Stimulated activated CD8-positive, alpha-beta memory T cell treated with anti-CD3 and anti-CD28 coated beads, Interleukin-7, amount 100 ng/mL, for 24 hours (primary cell): Measurements from ENCODE around the gene CORT.
"Not testable (repeated sequence)": the region's sequence is repeated elsewhere in the genome, so short reads cannot be mapped to it uniquely, and the experiment has no call there.

Experiments
- DNase-seq: peaks from one replicate; pipeline ENCODE4 v3.0.0-alpha.2; 2020; ENCODE audit warnings: low read depth

Gene CORT, protein sequence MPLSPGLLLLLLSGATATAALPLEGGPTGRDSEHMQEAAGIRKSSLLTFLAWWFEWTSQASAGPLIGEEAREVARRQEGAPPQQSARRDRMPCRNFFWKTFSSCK

DNA sequence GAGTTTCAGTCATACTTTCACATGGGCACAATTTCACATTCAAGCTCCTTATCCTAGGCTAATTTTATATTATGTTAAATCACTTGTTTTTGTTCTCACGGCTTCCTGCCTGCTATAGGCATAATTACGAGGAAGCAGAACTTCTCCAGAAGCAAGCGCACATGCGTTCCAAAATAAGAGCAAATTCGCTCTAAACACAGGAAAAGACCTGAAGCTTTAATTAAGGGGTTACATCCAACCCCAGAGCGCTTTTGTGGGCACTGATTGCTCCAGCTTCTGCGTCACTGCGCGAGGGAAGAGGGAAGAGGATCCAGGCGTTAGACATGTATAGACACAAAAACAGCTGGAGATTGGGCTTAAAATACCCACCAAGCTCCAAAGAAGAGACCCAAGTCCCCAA lies at the start of gene CORT:
Gene CORT, plus strand, starts transcription at position 281 of the 400 bp plus-strand sequence. CDS start 193 bp downstream, outside the sequence.
- DNase-seq = no peak

DNA sequence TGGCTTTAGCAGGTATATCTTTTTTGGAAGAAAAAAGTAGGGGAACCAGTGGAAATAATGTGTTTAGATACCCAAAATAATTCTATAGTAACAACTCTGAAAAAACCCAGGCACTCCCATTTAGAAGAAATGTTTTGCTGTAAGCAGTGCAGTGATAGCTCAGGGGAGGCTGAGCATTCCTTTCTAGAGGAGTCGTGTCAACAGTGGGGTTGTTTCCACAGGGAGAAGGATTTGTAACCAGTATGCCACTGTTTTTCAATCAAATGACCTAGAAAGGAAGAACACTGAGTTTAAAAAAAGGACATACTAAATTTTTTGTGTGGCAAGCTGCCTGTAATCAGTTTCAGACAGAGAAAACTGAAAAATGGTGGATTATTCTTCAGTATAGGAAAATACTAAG lies 48.5 kb upstream of the CORT start:
- DNase-seq = no peak

DNA sequence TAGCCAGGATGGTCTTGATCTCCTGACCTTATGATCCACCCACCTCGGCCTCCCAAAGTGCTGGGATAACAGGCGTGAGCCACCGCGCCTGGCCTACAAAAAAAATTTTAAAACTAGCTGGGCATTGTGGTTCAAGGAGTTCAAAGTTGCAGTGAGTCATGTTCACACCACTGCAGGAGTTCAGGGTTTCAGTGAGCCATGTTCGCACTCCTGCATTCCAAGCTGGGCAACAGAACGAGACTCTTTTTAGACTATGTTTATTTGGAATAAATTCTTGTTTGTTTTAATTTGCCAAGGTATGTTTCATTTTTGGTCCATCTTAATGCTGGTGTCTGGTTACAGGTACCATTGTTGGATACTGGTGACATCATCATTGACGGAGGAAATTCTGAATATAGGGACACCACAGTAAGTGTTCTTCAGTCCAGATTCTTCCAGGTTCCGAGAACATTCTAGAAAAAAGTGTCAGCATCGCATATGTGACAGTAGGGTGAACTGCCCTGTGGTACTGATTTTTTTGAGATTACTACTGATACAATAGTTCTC lies 47.0 kb upstream of the CORT start:
- no peak for DNase-seq

DNA sequence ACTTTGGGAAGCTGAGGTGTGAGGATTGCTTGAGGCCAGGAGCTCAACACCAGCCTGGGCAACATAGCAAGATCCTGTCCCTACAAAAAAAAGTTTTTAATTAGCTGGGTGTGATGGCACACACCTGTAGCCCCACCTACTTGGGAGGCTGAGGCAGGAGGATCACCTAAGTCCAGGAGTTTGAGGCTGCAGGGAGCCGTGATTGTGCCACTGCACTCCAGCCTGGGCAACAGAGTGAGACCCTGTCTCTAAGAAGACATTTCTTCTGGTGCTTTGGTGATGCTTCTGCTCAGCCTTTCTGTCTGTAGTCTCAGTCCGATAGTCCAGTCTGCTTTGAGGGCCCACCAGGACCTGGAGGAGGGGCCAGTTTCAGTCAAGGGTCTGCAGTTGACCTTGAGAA lies 42.6 kb upstream of the CORT start:
- DNase-seq = no peak

DNA sequence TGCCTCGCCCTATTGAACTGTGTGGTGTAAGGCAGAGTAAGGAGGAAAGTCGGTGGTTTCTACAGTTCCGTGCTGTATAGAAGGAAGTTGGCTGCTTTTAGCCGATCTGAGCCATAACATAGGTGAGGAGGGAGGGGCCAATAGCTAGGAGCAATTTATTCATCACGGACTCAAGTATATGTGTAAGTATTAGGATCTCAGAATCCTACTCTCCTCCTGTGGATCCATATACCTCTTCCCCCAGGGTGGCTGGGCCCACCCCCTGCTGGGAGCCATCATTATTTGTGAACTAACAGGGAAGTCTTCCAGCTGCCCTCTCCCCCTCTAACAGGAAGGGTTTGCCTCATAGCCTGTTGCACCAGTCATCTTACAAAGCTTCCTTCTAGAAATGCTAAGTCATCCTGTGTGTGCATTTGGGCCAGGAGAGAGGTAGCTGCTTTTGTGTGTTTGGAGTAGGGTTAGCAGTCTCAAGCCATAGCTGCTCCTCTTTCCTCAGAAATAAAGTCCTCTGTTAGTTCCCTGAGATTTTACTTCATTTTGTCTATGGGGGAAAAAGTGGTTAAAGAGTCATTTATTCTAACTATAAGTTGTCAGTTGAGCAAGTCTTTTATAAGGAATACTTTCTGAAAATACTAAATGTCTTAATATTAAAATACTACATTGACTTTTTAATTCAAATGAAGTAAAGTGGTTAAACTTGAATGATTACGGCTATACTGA lies 34.5 kb upstream of the CORT start:
- no peak for DNase-seq

DNA sequence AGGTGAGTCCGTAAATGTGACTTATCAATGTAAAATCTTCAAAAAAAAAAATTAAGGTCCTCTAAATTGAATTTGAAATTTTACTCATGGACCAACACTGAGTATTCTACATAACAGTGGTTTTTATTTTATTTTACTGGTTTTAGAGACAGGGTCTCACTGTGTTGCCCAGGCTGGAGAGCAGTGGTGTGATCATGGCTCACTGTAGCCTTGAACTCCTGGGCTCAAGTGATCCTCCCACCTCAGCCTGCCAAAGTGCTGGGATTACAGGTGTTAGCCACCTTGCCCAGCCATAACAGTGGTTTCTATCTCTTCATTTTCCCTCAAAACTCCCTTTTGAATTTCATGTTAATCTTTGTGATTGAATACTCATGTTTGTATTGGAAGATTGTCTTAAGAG lies 33.9 kb upstream of the CORT start:
- not testable (repeated sequence) for DNase-seq

DNA sequence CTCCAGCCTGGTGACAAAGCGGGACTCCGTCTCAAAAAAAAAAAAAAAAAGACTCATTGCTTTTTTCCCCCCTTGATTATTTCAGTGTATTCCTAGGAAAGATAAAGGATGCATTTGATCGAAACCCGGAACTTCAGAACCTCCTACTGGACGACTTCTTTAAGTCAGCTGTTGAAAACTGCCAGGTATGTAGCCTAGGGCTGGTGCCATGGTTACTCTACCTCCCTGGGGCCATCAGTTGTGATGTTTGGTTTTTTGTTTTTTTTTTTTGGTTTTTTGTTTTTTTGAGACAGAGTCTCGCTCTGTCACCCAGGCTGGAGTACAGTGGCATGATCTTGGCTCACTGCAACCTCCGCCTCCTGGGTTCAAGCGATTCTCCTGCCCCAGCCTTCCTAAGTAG lies 31.1 kb upstream of the CORT start:
- not testable (repeated sequence) for DNase-seq

DNA sequence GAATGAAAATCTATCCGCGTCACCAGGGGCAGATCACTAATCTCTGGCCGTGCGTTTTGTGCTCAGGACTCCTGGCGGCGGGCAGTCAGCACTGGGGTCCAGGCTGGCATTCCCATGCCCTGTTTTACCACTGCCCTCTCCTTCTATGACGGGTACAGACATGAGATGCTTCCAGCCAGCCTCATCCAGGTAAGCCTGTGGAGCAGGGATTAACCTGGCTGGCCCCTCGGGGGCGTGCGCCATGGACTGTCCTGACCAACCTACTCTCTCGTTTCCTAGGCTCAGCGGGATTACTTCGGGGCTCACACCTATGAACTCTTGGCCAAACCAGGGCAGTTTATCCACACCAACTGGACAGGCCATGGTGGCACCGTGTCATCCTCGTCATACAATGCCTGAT lies 30.5 kb upstream of the CORT start:
- DNase-seq = no peak

DNA sequence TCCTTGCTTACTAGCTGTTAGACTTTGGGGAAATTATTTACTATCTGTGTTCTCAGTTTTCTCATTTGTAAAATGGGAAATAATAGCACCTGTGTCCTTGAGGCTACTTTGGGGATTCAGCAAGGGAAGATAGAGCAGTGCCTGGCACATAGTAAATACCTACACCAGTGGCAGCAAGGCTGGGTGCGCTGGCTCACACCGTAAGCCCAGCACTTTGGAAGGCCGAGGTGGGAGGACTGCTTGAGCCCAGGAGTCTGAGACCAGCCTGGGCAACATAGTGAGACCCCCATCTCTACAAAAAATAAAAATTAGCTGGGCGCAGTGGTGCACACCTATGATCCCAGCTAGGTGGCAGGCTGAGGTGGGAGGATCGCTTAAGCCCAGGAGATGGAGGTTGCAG lies 28.2 kb upstream of the CORT start:
- DNase-seq = no peak

DNA sequence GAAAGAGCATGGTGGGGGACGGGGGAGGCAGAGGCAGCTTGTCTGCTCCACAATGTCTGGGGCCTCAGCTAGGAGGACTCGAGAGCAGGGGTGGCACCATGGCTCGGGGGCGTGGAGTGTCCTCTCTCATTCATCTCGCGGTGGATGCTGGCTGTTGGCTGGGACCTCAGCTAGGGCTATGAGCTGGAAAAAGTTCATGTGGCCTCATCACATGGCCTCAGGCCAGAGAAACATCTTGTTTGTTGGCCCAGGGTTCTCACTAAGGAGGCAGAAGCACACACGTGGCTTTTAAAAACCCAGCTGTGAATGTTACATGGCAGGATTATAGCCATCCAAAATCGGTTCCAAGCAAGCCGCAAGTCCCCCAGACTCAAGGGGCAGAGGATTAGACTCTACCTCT lies 25.8 kb upstream of the CORT start:
- no peak for DNase-seq

DNA sequence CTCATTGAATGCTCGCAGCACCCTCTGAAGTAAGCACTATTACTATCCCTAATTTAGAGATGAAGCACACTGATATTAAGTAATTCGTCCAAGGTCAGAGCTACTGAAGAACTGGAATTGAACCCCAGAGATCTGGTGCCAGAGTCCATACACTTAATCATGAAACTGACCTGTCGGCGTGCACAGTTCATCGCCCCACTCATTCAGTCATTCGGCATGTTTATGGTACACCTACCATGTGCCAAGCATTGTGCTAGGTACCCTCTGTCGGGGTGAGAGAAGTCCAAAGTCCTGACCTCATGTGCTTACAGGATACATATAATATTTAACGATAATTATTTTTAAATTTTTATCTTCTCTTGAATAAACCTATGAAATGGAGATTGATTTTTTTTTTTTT lies 25.2 kb upstream of the CORT start:
- no peak for DNase-seq

DNA sequence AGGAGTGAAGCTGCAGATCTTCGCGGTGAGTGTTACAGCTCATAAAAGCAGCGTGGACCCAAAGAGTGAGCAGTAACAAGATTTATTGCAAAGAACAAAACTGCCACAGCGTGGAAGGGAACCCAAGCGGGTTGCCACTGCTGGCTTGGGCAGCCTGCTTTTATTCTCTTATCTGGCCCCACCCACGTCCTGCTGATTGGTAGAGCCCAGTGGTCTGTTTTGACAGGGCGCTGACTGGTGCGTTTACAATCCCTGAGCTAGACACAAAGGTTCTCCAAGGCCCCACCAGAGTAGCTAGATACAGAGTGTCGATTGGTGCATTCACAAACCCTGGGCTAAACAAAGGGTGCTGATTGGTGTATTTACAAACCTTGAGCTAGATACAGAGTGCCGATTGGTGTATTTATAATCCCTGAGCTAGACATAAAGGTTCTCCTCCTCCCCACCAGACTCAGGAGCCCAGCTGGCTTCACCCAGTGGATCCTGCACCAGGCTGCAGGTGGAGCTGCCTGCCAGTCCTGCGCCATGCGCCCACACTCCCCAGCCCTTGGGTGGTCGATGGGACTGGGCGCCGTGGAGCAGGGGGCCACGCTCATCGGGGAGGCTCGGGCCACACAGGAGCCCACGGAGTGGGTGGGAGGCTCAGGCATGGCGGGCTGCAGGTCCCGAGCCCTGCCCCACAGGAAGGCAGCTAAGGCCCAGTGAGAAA lies 23.9 kb upstream of the CORT start:
- not testable (repeated sequence) for DNase-seq

DNA sequence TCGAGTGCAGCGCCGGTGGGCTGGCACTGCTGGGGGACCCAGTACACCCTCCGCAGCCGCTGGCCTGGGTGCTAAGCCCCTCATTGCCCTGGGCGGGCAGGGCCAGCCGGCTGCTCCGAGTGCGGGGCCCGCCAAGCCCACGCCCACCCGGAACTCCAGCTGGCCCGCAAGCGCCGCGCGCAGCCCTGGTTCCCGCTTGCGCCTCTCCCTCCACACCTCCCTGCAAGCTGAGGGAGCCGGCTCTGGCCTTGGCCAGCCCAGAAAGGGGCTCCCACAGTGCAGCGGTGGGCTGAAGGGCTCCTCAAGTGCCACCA lies 23.3 kb upstream of the CORT start:
- DNase-seq = not testable (repeated sequence)

DNA sequence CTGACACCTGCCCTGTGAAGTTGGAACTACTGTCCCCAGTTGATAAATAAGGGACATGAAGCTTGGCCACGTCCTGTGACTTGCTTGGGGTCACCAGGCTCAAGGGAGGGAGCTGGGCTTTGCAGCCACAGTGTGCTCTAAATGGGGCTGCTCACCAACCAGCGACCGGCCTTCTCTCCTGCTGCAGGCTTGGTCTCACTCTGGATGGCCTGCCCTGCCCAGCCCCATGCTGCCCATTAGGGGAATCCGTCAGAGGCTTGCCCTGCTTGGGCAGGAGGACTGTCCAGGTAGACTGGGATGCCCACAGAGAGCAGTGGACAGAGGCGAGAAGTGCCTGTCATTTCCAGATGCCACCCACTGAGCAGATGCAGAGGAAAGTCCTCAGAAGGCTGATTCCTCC lies 20.8 kb upstream of the CORT start:
- DNase-seq = no peak

DNA sequence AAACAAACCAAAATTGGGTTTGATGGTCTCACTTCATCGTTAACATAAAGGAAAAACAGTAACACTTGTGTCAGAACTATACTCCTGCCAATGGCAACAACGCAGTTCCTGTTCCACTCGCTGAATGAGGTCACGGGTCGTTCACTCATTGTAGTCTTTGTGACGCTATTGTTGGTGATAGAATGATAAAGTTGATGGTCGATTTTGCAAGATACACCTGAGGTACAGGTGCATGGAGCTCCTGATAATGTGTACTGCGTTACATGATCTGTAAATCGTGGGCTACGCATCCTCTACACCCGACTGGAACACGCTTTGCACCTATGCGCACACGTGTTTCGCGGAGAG lies 20.0 kb upstream of the CORT start:
- DNase-seq = no peak

DNA sequence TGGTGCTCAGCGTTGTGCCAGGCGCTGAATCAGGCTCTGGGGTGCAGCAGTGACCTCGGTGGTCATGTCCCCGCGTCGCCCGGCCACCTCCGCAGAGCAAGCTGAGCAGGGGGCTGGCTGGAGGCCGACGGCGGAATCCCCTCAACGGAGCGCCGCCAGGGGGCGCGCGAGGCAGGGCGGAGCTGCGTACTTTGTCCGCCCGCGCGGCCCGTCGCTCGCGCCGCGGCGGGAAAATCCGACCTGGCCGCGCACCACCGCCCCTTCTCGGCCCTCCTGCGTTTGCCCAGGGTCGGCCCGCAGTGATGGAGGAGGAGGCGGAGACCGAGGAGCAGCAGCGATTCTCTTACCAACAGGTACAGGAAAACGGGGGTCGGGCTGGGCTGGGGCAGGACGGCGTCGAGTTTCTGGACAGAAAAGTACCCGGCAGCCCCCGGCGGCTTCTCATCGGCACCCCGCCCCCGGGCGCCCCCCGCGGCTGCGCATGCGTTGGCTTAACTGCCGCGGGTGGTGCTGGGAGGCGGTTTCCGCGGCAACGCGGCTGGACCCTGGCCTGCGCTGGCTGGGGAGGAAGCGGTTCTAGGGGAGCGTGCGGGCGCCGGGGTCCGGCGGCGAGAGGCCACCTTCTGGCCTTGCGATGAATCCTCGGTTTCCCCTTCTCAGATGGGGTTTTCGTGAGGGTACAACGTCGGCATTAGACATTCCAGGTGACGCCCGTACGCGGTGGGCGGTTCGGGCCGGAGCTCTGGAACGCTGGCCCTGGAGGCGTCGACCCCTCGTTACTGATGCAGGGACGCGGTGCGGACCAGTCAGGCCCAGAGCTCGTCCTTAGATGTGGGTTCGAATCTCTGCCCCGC lies 19.4 kb upstream of the CORT start, which contains the start of gene CENPS:
Gene CENPS, plus strand, starts transcription at position 218 of the 854 bp plus-strand sequence. Its CDS starts 85 bp downstream, at position 303.
- DNase-seq = peak; percentile 86

DNA sequence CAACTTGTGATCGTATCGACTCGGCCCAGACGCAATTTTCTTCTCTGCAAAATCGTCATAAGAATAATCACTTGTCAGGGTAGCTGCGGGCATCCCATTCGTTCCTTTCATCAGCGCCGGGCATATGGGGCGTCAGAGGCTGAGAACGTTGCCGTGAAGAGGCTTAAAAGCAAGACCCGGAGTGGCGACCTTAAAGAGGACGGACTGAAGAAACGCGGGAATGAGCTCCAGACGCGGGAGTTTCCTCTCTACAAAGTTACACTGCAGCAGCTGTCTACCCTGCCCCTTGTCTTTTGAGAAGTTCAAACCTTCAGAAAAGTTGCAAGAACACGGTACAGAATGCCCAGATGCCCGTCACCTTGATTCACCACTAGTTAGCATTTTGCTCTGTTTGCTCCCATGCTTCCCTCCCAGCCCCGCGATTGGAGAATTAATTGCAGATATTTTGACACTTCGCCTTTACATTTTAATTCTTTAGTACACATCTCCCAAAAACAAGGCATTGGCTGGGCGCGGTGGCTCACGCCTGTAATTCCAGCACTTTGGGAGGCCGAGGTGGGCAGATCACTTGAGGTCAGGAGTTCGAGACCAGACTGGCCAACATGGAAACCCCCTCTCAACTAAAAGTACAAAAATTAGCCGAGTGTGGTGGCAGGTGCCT lies 18.6 kb upstream of the CORT start:
- DNase-seq = no peak

DNA sequence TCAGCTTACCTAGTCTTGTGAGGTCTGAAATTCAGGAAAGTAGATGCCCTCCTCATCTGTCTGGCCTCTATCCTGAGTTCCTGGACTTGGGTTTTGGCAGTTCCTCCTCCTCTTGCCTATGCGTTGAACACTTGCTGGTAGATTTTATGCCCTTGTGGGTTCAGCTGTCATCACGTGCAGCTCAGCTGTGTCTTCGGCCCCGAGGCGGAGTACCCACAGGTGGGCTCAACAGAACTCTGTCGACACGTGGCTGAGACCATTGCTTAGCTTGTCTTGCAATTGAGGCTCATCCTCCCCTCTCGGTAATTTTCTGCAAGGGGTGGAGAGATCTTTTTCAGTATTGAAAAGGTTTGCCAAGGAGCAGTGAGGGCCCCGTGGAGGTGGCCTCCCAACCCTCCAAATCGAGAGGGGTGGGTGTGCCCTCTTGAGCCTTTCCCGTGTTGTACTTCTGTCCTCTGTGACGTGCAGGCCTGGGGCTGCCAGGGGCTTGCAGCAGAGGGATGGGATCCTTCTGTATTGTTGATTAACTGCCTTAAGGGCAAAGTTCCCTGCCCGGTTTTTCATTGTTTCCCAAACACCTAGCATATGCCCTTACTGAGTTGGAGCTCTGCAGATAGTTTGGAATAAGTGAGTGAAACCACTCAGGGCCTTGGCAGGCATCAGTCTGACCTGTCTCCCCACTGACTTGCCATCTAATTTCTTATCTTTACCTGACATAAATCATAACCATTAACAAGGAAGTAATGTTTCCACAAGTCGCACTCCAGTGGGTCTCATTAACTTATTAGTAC lies 16.7 kb upstream of the CORT start:
- DNase-seq = no peak

DNA sequence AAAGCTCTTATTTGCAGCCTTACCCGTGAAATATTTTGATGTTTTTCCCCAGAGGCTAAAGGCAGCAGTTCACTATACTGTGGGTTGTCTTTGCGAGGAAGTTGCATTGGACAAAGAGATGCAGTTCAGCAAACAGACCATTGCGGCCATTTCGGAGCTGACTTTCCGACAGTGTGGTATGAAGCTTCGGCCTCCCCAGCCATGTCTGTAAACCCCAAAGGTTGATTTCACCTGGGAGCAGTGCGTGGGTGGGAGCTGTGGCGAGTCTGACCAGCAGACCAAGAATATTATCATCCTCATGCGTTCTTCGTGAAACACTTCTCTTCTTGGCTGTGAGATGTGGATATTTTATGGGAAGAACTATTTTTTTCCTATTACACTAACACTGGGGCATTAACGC lies 16.0 kb upstream of the CORT start:
- no peak for DNase-seq

DNA sequence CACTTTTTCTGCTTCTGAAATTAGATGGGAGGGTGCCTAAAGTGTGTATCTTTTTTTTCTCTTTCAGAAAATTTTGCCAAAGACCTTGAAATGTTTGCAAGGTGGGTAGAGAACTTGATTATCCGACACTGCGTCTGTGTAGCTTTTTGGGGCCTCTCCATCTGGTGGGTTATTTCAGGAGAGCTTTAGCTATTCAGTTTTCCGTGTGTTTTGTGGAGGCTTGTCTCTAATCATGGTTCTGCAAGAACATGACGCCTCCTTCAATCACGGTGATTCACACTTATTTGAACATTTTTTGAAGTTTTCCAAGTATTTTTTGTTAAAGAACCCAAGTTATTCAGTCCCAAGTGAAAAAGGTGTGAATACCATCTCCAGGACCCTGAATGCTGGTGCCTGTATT lies 15.2 kb upstream of the CORT start:
- no peak for DNase-seq

DNA sequence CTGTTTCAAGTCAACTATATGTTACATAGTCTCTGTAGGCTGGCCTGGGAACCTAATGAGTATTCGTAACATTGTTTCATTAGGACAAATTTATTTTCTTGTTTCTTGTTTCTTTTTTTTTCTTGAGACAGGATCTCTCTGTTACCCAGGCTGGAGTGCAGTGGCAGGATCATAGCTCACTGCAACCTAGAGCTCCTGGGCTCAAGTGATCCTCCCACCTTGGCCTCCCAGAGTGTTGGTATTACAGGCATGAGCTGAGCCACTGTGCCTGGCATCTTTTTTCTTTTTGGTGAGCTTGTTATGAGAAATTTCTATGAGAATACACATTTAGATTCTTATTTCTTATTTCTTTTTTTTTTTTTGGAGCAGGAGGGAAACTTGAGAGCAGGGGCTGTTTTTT lies 12.8 kb upstream of the CORT start:
- DNase-seq = no peak
